A549 (cell line): ENCODE measurements around the gene TTLL11. TPM values are rescaled to one million over a fixed set of nuclear protein-coding genes. Genes with fewer than 3 reads are reported as not detected.

ENCODE experiments used
- ATAC-seq, 2 experiments: fragments of 200-7000 bp in 1 of 2; fragments of >200 bp in 1 of 2; cut with Nextera tagmentation in 1 of 2; cut with Tn5 transposase in 1 of 2; 3 replicates each; pipeline versions ENCODE4 v1.8.0 to v1.9.1; 2018 to 2020; ENCODE audit warnings: mild to moderate bottlenecking in 1 of 2, moderate library complexity in 1 of 2
- CTCF ChIA-PET: fragments of 300-600 bp; sonication (Branson Sonifier 250); formaldehyde crosslinking; extraction: SDS; loops from one replicate; lab custom pipeline; 2021; ENCODE audit warnings: antibody characterized with exemption, inconsistent platforms; lab: Yijun Ruan, JAX
- POLR2A ChIA-PET: fragments of 350-600 bp; formaldehyde crosslinking; extraction: SDS; loops from one replicate; lab custom pipeline; 2021; ENCODE audit warnings: antibody characterized with exemption, inconsistent platforms; lab: Yijun Ruan, JAX
- DNase-seq, 2 experiments: peaks; one replicate each; pipeline versions ENCODE4 v3.0.0 to v3.0.0-alpha.2; 2011 to 2016; ENCODE audit warnings: low read depth in 1 of 2, low spot score in 1 of 2
- FAIRE-seq: peaks from 2 replicates; lab custom pipeline; 2011; peaks lifted over from hg19 to GRCh38; lab: Jason Lieb, UNC
- H3K27ac ChIP-seq, 2 experiments: fragments of >200 bp; sonication (Bioruptor Twin); formaldehyde crosslinking; 3 replicates each; pipeline ENCODE4 v1.5.1; 2016 to 2017
- H3K4me1 ChIP-seq: fragments of >200 bp; sonication (Bioruptor Twin); formaldehyde crosslinking; 3 replicates; pipeline ENCODE4 v1.6.1; 2016
- H3K4me2 ChIP-seq: fragments of >200 bp; sonication (Bioruptor Twin); formaldehyde crosslinking; 3 replicates; pipeline ENCODE4 v1.6.1; 2016
- H3K4me3 ChIP-seq: fragments of >200 bp; sonication (Bioruptor Twin); formaldehyde crosslinking; 3 replicates; pipeline ENCODE4 v1.5.1; 2016
- H3K9me3 ChIP-seq: fragments of >200 bp; sonication (Bioruptor Twin); formaldehyde crosslinking; 3 replicates; pipeline ENCODE4 v1.6.1; 2016
- CHD4 ChIP-seq: fragments of 200-600 bp; sonication (generic); IDR thresholded peaks from 2 replicates; pipeline ENCODE4 v1.6.1; 2016; ENCODE audit warnings: antibody characterized with exemption, mild to moderate bottlenecking, borderline replicate concordance
- ELK1 ChIP-seq: fragments of 150-350 bp; IDR thresholded peaks from 2 replicates; pipeline ENCODE4 v1.6.1; 2014; ENCODE audit warnings: low read depth, mild to moderate bottlenecking, low read length
- HDAC2 ChIP-seq: fragments of 200-600 bp; sonication (generic); IDR thresholded peaks from 2 replicates; pipeline ENCODE4 v1.6.1; 2016
- HMGXB4 ChIP-seq: fragments of 250-450 bp; sonication (Bioruptor Pico); IDR thresholded peaks from 2 replicates; pipeline ENCODE4 v1.5.0; 2021; ENCODE audit warnings: mild to moderate bottlenecking, moderate library complexity, borderline replicate concordance
- HOXA7 ChIP-seq: fragments of 250-450 bp; sonication (Bioruptor Pico); IDR thresholded peaks from 2 replicates; pipeline ENCODE4 v1.5.0; 2020; ENCODE audit warnings: mild to moderate bottlenecking, moderate library complexity
- JUNB ChIP-seq: fragments of >200 bp; sonication (Bioruptor Twin); formaldehyde crosslinking; IDR thresholded peaks from 2 replicates; pipeline ENCODE4 v1.6.1; 2016
- MYC ChIP-seq: IDR thresholded peaks from 2 replicates; pipeline ENCODE4 v1.6.1; 2012; ENCODE audit warnings: mild to moderate bottlenecking, inconsistent platforms, low read length, improper control_type of control experiment, borderline replicate concordance
- NFE2L2 ChIP-seq: fragments of 150-350 bp; conservative IDR thresholded peaks from 2 replicates; pipeline ENCODE4 v1.6.1; 2014; ENCODE audit warnings: low read length
- NR3C1 ChIP-seq: fragments of >200 bp; sonication (Bioruptor Twin); formaldehyde crosslinking; IDR thresholded peaks from 3 replicates; pipeline ENCODE4 v1.6.1; 2017
- PHF8 ChIP-seq: fragments of 200-600 bp; sonication (generic); IDR thresholded peaks from 2 replicates; pipeline ENCODE4 v1.6.1; 2016; ENCODE audit warnings: low read depth, mild to moderate bottlenecking, antibody characterized with exemption, moderate library complexity, borderline replicate concordance
- POLR2A ChIP-seq: IDR thresholded peaks from 2 replicates; pipeline ENCODE4 v1.6.1; 2012; ENCODE audit warnings: mild to moderate bottlenecking, low read length
- RARB ChIP-seq: fragments of 250-450 bp; sonication (Bioruptor Pico); IDR thresholded peaks from 2 replicates; pipeline ENCODE4 v1.8.0; 2021; ENCODE audit warnings: mild to moderate bottlenecking, moderate library complexity
- RCOR1 ChIP-seq: fragments of 150-350 bp; IDR thresholded peaks from 2 replicates; pipeline ENCODE4 v1.6.1; 2014; ENCODE audit warnings: antibody characterized with exemption, low read length, low read depth
- RNF2 ChIP-seq: fragments of 200-600 bp; sonication (generic); IDR thresholded peaks from 2 replicates; pipeline ENCODE4 v1.6.1; 2016; ENCODE audit warnings: low read depth, mild to moderate bottlenecking, antibody characterized with exemption, moderate library complexity, borderline replicate concordance
- TFCP2L1 ChIP-seq: fragments of 250-450 bp; sonication (Bioruptor Pico); IDR thresholded peaks from 2 replicates; pipeline ENCODE4 v1.5.0; 2021; ENCODE audit warnings: mild to moderate bottlenecking
- WGBS: methylation state at CpG from one replicate; pipeline ENCODE4 v1.1.6; 2017; ENCODE audit errors: missing lambda C conversion rate; 5-methylcytosine and 5-hydroxymethylcytosine counted together
- polyA plus RNA-seq, 4 experiments: library from polyadenylated mRNA; depleted of rRNA in 3 of 4; stranded (reverse); fragments of >200 nt; fragmentation: RNase III in 1 of 4; extraction: RNeasy Plus Mini Kit Qiagen cat#74134 plus additional on column Dnase treatment in 1 of 4; gene quantifications; 2 replicates in 3 of 4; 3 replicates in 1 of 4; pipeline ENCODE4 v1.2.3, GENCODE V29; 2011 to 2017
- TF ChIP-seq, protein P1 (sequence below): IDR thresholded peaks from 2 replicates; pipeline ENCODE4 v1.6.1; 2012; ENCODE audit warnings: low read depth, borderline replicate concordance

Gene TTLL11
- polyA plus RNA-seq, 2 of the 4 experiments (the other 2 are of a cell fraction): 1.8 to 2.6 TPM

GRCh38 chr9:121972501-121972981, 120.6 kb downstream of the TTLL11 start:
- WGBS: 29% methylated on average over 7 of the region's 7 CpGs
- no peak for TF ChIP-seq HMGXB4 (CRISPR knock-in tag)
- Histone ChIP-seq H3K4me1 (peaks cover 45% of the 10 kb centered on the region), H3K27ac (peak overlapping the region in 1 of 2 experiments; percentile 50; a peak in 2 of 6 replicates), H3K4me3 (no peak overlapping the region), H3K4me2 (peak overlapping the region; percentile 44; the same call in 2 of the 3 replicates), H3K9me3 (no peaks in the 10 kb centered on the region)
- DNase-seq (peak in 1 of 2 experiments; percentile 47), FAIRE-seq (no peak), ATAC-seq (peak; percentile 88 to 94)
- ChIA-PET POLR2A (no interaction called here), CTCF (no interaction called here)

- CTCF ChIA-PET: interaction anchor here (1.1 kb wide), 1 partner anchor 418 kb away, joined by 3 read pairs; no protein-coding TSS in a partner anchor
- Histone ChIP-seq H3K4me1 (peaks cover 12% of the 10 kb centered on the region), H3K4me2 (no peak overlapping the region), H3K4me3 (no peak overlapping the region), H3K27ac (no peak overlapping the region), H3K9me3 (no peaks in the 10 kb centered on the region)
- DNase-seq: no peak
- POLR2A ChIA-PET: no interaction called here
- WGBS: 80% methylated on average over 8 of the region's 8 CpGs
- no peak for TF ChIP-seq POLR2A
- TF ChIP-seq, all 56 proteins: peak for 0
- no peak for ATAC-seq
- FAIRE-seq: no peak
Observed at GRCh38 chr9:121968056-121968455, 125.1 kb downstream of the TTLL11 start.

DNA sequence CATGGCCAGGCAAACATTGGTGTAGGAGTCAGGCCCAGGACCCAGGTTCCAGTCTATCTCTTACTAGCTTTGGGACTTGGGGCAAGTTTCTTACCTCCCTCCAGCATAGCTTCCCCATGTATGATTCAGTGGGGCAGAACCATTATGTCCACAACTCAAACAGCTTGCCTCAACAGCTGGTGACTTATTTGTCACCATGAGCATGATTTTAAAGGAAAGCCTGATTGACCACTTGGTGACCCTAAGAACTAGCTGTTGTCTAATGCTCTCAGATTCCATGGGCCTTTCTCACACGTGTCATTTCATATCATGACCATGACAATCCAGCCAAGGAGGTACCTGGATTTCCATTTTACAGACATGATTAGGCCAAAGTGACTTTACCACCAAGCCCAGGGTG, 126.4 kb downstream of the TTLL11 start:
- Histone ChIP-seq H3K4me2 (no peak overlapping the region), H3K27ac (no peak overlapping the region), H3K4me1 (no peaks in the 10 kb centered on the region), H3K9me3 (no peaks in the 10 kb centered on the region), H3K4me3 (no peak overlapping the region)
- no peak for DNase-seq
- TF ChIP-seq, protein P1, sequence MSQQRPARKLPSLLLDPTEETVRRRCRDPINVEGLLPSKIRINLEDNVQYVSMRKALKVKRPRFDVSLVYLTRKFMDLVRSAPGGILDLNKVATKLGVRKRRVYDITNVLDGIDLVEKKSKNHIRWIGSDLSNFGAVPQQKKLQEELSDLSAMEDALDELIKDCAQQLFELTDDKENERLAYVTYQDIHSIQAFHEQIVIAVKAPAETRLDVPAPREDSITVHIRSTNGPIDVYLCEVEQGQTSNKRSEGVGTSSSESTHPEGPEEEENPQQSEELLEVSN: no peak
- no peak for TF ChIP-seq ELK1
- no peak for TF ChIP-seq PHF8
- TF ChIP-seq NR3C1: no peak
- no peak for TF ChIP-seq JUNB
- TF ChIP-seq TFCP2L1 (CRISPR knock-in tag): no peak
- TF ChIP-seq CHD4: no peak
- TF ChIP-seq RNF2: no peak
- FAIRE-seq: no peak
- ChIA-PET CTCF (interaction anchor here (1.3 to 1.4 kb wide), 2 partner anchors 9 to 231 kb away, joined by 3 to 4 read pairs; no protein-coding TSS in a partner anchor), POLR2A (no interaction called here)
- no peak for ATAC-seq
- whole genome bisulfite sequencing: 27% methylated on average over 1 of the region's 1 CpG

GRCh38 chr9:121963528-121963995, 129.5 kb downstream of the TTLL11 start:
- Histone ChIP-seq H3K4me2 (no peak overlapping the region), H3K27ac (no peak overlapping the region), H3K4me3 (no peak overlapping the region), H3K4me1 (no peaks in the 10 kb centered on the region), H3K9me3 (no peaks in the 10 kb centered on the region)
- FAIRE-seq (no peak), ATAC-seq (no peak), DNase-seq (no peak)
- TF ChIP-seq RCOR1 (no peak), RARB (CRISPR knock-in tag) (no peak), MYC (no peak), HOXA7 (CRISPR knock-in tag) (no peak), NFE2L2 (no peak), HDAC2 (no peak)
- ChIA-PET CTCF (no interaction called here), POLR2A (no interaction called here)
- 70% methylated on average over 8 of the region's 8 CpGs for WGBS
